Measurements from ENCODE around the gene ACTBL2.
"Not testable (repeated sequence)": the region's sequence is repeated elsewhere in the genome, so short reads cannot be mapped to it uniquely, and the experiment has no call there.

Gene ACTBL2

GRCh38 chr5:57482671-57483106, at the start of gene ACTBL2:
ACTBL2 (minus strand) TSS chr5:57482811; CDS start chr5:57482707, 104 bp downstream.
- no peak within 1 kb of the TSS for H3K27ac ChIP-seq (ENCODE audit: low read depth, low read length)
- no peak within 1 kb of the TSS for H3K4me3 ChIP-seq (ENCODE audit: low read depth, low read length)
- peaks cover 6% of the 10 kb centered on the region for H3K4me1 ChIP-seq (ENCODE audit: control insufficient read depth, insufficient read depth, low read length, unreplicated experiment)
- H3K27me3 ChIP-seq (ENCODE audit: insufficient read depth, low read length): no peaks in the 10 kb centered on the region
- no peaks in the 10 kb centered on the region for H3K36me3 ChIP-seq (ENCODE audit: insufficient read depth, low read length)
- no peaks in the 10 kb centered on the region for H3K79me2 ChIP-seq (ENCODE audit: control insufficient read depth, insufficient read depth, low read length, unreplicated experiment)
- no peak within 1 kb of the TSS for H2AFZ ChIP-seq (ENCODE audit: low read length, unreplicated experiment)

DNA sequence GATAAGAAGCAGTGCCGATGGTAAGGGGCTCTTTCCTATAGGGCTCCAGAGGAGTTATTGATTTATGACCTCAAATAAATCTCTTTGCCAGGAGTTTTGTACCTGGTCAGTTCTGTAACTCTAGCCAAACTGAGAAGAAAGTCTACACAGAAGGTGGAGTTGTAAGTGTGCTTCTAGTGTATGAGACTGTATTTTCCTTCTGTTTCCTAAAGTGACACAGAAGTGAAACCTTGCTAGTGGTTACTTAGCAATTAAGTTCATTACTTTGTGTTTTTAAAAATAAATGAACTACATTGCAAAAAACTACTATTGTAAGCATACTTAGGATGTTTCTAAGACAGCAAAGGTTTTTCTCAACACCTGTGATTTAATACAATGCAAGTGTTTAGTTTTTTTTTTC, 48.7 kb upstream of the ACTBL2 start:
- no peak overlapping the region for H3K27ac ChIP-seq (ENCODE audit: low read depth, low read length)
- no peak overlapping the region for H2AFZ ChIP-seq (ENCODE audit: low read length, unreplicated experiment)
- H3K79me2 ChIP-seq (ENCODE audit: control insufficient read depth, insufficient read depth, low read length, unreplicated experiment): no peaks in the 10 kb centered on the region
- peaks cover 8% of the 10 kb centered on the region for H3K4me1 ChIP-seq (ENCODE audit: control insufficient read depth, insufficient read depth, low read length, unreplicated experiment)
- H3K4me3 ChIP-seq (ENCODE audit: low read depth, low read length): no peak overlapping the region
- H3K36me3 ChIP-seq (ENCODE audit: insufficient read depth, low read length): no peaks in the 10 kb centered on the region
- no peaks in the 10 kb centered on the region for H3K27me3 ChIP-seq (ENCODE audit: insufficient read depth, low read length)

- H3K36me3 ChIP-seq (ENCODE audit: insufficient read depth, low read length): no peaks in the 10 kb centered on the region
- no peaks in the 10 kb centered on the region for H3K27me3 ChIP-seq (ENCODE audit: insufficient read depth, low read length)
- no peak overlapping the region for H3K4me3 ChIP-seq (ENCODE audit: low read depth, low read length)
- no peaks in the 10 kb centered on the region for H3K79me2 ChIP-seq (ENCODE audit: control insufficient read depth, insufficient read depth, low read length, unreplicated experiment)
- H2AFZ ChIP-seq (ENCODE audit: low read length, unreplicated experiment): no peak overlapping the region
- peaks cover 8% of the 10 kb centered on the region for H3K4me1 ChIP-seq (ENCODE audit: control insufficient read depth, insufficient read depth, low read length, unreplicated experiment)
- H3K27ac ChIP-seq (ENCODE audit: low read depth, low read length): no peak overlapping the region
Observed at GRCh38 chr5:57529864-57530263, 47.3 kb upstream of the ACTBL2 start.

DNA sequence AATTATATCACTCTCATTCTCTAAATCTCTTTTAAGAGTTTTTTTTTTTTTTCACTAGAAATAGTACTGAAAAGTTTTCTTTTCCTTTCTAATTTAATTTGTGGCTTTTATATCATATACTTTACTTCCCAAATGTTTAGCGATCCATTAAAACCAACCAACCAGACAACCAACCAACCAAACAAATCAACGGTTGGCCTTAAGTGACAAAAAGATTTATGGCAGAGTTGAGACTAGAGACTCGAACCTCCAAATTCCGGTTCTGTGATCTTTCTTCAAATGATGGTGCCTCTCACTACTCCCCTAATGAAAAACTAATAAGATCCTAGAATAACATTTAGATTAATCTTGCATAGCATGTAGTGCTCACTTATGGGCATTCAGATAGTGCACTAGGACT, 45.3 kb upstream of the ACTBL2 start:
- H3K4me1 ChIP-seq (ENCODE audit: control insufficient read depth, insufficient read depth, low read length, unreplicated experiment): peaks cover 3% of the 10 kb centered on the region
- H2AFZ ChIP-seq (ENCODE audit: low read length, unreplicated experiment): no peak overlapping the region
- no peaks in the 10 kb centered on the region for H3K36me3 ChIP-seq (ENCODE audit: insufficient read depth, low read length)
- H3K27me3 ChIP-seq (ENCODE audit: insufficient read depth, low read length): no peaks in the 10 kb centered on the region
- H3K27ac ChIP-seq (ENCODE audit: low read depth, low read length): no peak overlapping the region
- H3K79me2 ChIP-seq (ENCODE audit: control insufficient read depth, insufficient read depth, low read length, unreplicated experiment): no peaks in the 10 kb centered on the region
- no peak overlapping the region for H3K4me3 ChIP-seq (ENCODE audit: low read depth, low read length)

- Histone ChIP-seq H3K79me2 (ENCODE audit: control insufficient read depth, insufficient read depth, low read length, unreplicated experiment) (no peaks in the 10 kb centered on the region), H3K4me3 (ENCODE audit: low read depth, low read length) (no peak overlapping the region), H3K27ac (ENCODE audit: low read depth, low read length) (no peak overlapping the region), H3K4me1 (ENCODE audit: control insufficient read depth, insufficient read depth, low read length, unreplicated experiment) (no peaks in the 10 kb centered on the region), H3K36me3 (ENCODE audit: insufficient read depth, low read length) (no peaks in the 10 kb centered on the region), H2AFZ (ENCODE audit: low read length, unreplicated experiment) (no peak overlapping the region), H3K27me3 (ENCODE audit: insufficient read depth, low read length) (no peaks in the 10 kb centered on the region)
Observed at GRCh38 chr5:57524348-57525060, 41.9 kb upstream of the ACTBL2 start.

GRCh38 chr5:57522477-57522876, 39.9 kb upstream of the ACTBL2 start:
- H2AFZ ChIP-seq (ENCODE audit: low read length, unreplicated experiment); H3K4me1 ChIP-seq (ENCODE audit: control insufficient read depth, insufficient read depth, low read length, unreplicated experiment); H3K4me3 ChIP-seq (ENCODE audit: low read depth, low read length); H3K27ac ChIP-seq (ENCODE audit: low read depth, low read length); H3K79me2 ChIP-seq (ENCODE audit: control insufficient read depth, insufficient read depth, low read length, unreplicated experiment); H3K36me3 ChIP-seq (ENCODE audit: insufficient read depth, low read length); H3K27me3 ChIP-seq (ENCODE audit: insufficient read depth, low read length): not testable (repeated sequence)

DNA sequence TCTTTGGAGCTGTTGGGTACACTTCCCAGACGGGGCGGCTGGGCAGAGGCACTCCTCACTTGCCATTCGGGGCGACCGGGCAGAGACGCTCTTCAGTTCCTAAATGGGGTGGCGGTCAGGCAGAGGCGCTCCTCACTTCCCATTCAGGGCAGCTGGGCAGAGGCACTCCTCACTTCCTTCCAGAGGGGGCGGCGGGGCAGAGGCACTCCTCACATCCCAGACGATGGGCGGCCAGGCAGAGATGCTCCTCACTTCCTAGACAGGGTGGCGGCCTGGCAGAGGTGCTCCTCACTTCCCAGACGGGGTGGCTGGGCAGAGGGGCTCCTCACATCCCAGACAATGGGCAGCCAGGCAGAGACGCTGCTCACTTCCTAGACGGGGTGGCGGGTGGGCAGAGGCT, 35.8 kb upstream of the ACTBL2 start:
- not testable (repeated sequence) for H3K4me3 ChIP-seq (ENCODE audit: low read depth, low read length); H3K36me3 ChIP-seq (ENCODE audit: insufficient read depth, low read length); H2AFZ ChIP-seq (ENCODE audit: low read length, unreplicated experiment); H3K79me2 ChIP-seq (ENCODE audit: control insufficient read depth, insufficient read depth, low read length, unreplicated experiment); H3K4me1 ChIP-seq (ENCODE audit: control insufficient read depth, insufficient read depth, low read length, unreplicated experiment); H3K27me3 ChIP-seq (ENCODE audit: insufficient read depth, low read length); H3K27ac ChIP-seq (ENCODE audit: low read depth, low read length)

GRCh38 chr5:57517250-57517649, 34.6 kb upstream of the ACTBL2 start:
- H3K36me3 ChIP-seq (ENCODE audit: insufficient read depth, low read length): no peaks in the 10 kb centered on the region
- H2AFZ ChIP-seq (ENCODE audit: low read length, unreplicated experiment): no peak overlapping the region
- H3K27me3 ChIP-seq (ENCODE audit: insufficient read depth, low read length): no peaks in the 10 kb centered on the region
- H3K4me3 ChIP-seq (ENCODE audit: low read depth, low read length): no peak overlapping the region
- H3K79me2 ChIP-seq (ENCODE audit: control insufficient read depth, insufficient read depth, low read length, unreplicated experiment): no peaks in the 10 kb centered on the region
- H3K4me1 ChIP-seq (ENCODE audit: control insufficient read depth, insufficient read depth, low read length, unreplicated experiment): no peaks in the 10 kb centered on the region
- H3K27ac ChIP-seq (ENCODE audit: low read depth, low read length): no peak overlapping the region

DNA sequence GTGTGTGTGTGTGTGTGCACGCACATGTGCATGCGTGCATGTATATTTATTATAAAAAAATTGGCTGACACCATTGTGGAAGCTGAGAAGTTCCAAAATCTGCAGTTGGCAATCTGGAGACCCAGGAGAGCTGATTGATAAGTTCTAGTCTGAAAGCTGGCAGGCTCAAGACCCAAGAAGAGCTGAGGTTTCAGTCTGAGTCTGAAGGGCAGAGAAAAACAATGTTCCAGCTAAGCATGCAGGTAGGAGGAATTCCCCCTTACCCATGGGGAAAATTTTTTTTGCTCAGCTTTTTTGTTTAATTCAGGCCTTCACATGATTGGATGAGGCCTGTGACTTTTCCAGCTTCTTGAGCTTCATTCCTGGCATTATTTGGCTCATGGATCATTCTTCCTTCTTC, 31.2 kb upstream of the ACTBL2 start:
- Histone ChIP-seq H3K79me2 (ENCODE audit: control insufficient read depth, insufficient read depth, low read length, unreplicated experiment) (no peaks in the 10 kb centered on the region), H3K4me1 (ENCODE audit: control insufficient read depth, insufficient read depth, low read length, unreplicated experiment) (no peaks in the 10 kb centered on the region), H2AFZ (ENCODE audit: low read length, unreplicated experiment) (no peak overlapping the region), H3K27me3 (ENCODE audit: insufficient read depth, low read length) (no peaks in the 10 kb centered on the region), H3K27ac (ENCODE audit: low read depth, low read length) (no peak overlapping the region), H3K4me3 (ENCODE audit: low read depth, low read length) (no peak overlapping the region), H3K36me3 (ENCODE audit: insufficient read depth, low read length) (no peaks in the 10 kb centered on the region)

DNA sequence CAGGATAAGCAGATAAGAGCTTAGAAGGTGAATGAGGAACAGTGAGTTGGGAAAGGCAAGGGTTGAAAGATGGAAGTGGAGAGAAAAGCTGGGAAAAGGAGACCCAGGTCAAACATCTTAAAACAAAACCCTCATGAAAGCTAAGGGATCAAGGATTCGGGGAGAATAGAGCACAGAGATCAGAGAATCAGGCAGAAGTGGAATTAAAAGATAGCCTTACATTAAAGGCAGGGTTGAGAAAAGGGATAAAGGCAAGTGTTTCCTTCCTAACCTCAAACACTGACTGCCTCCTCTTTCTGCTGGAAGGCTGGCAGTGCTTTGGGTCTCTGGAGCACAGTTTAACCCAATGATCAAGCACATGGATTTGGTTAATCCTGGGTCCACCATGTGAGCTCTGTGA, 28.7 kb upstream of the ACTBL2 start:
- Histone ChIP-seq H3K4me1 (ENCODE audit: control insufficient read depth, insufficient read depth, low read length, unreplicated experiment) (no peaks in the 10 kb centered on the region), H3K27ac (ENCODE audit: low read depth, low read length) (no peak overlapping the region), H3K79me2 (ENCODE audit: control insufficient read depth, insufficient read depth, low read length, unreplicated experiment) (no peaks in the 10 kb centered on the region), H3K27me3 (ENCODE audit: insufficient read depth, low read length) (no peaks in the 10 kb centered on the region), H2AFZ (ENCODE audit: low read length, unreplicated experiment) (no peak overlapping the region), H3K36me3 (ENCODE audit: insufficient read depth, low read length) (no peaks in the 10 kb centered on the region), H3K4me3 (ENCODE audit: low read depth, low read length) (no peak overlapping the region)

DNA sequence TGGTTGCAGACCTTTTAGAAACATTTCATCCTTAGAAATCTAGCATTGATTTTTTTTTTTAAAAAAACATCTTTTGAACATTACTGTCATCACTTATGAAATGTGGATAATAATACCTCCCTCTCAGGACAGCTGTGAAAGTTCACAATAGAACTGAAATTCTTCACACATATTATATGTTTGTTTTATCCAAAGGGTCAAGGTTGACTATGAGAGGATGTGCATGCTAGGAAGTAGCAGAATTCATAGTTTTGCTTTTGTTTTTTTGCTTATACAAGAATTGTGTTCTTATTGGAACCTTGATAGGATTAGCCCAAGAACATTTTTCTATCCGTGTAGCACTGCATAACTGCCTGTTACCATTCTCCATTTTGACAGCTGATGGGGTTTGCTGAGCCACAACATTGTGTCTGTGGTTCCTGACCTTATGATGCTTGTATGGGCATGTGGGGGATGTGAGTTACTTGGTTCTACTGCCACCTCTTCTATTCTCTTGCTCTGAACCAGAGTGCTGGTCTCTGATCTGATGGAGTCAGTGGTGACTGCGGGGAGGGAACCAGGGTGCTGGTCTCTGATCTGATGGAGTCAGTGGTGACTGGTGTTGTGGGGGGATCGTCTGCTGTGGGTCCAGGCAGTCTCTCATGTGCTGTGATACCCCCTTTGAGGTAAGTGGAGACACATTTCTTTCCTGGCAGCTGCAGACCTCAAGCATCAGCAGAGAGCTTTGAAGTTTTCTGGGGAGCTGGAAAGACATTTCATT, 27.1 kb upstream of the ACTBL2 start:
- Histone ChIP-seq H3K79me2 (ENCODE audit: control insufficient read depth, insufficient read depth, low read length, unreplicated experiment) (no peaks in the 10 kb centered on the region), H3K27me3 (ENCODE audit: insufficient read depth, low read length) (no peaks in the 10 kb centered on the region), H2AFZ (ENCODE audit: low read length, unreplicated experiment) (no peak overlapping the region), H3K4me1 (ENCODE audit: control insufficient read depth, insufficient read depth, low read length, unreplicated experiment) (no peaks in the 10 kb centered on the region), H3K27ac (ENCODE audit: low read depth, low read length) (no peak overlapping the region), H3K36me3 (ENCODE audit: insufficient read depth, low read length) (no peaks in the 10 kb centered on the region), H3K4me3 (ENCODE audit: low read depth, low read length) (no peak overlapping the region)
